HG03457 (cell line): ENCODE measurements around the gene NEURL1B.

Source experiments
- ATAC-seq: cut with Tn5 transposase; IDR thresholded peaks from one replicate; pipeline ENCODE4 v1.9.1; 2021; ENCODE audit warnings: moderate number of reproducible peaks; ENCODE audit not compliant: unreplicated experiment

The NEURL1B gene

DNA sequence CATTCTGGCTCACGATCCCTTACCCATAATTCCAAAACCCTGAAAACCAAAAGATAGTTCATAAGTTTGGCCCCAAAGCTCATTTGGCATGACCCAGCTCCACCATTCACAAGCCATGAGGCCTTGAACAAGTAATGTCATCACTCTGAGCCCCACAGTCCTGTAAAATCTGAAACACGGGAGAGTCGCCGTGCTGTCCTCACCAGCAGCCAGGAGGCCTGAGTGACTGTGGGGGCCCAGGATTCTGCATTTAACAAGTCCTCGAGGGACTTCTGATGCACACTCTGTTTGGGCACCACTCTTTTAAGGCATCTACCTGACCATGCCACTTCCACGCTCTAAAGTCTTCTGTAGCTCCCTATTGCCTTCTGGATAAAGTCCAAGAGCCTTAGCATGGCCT lies 89.2 kb downstream of the NEURL1B start:
- ATAC-seq = no peak

DNA sequence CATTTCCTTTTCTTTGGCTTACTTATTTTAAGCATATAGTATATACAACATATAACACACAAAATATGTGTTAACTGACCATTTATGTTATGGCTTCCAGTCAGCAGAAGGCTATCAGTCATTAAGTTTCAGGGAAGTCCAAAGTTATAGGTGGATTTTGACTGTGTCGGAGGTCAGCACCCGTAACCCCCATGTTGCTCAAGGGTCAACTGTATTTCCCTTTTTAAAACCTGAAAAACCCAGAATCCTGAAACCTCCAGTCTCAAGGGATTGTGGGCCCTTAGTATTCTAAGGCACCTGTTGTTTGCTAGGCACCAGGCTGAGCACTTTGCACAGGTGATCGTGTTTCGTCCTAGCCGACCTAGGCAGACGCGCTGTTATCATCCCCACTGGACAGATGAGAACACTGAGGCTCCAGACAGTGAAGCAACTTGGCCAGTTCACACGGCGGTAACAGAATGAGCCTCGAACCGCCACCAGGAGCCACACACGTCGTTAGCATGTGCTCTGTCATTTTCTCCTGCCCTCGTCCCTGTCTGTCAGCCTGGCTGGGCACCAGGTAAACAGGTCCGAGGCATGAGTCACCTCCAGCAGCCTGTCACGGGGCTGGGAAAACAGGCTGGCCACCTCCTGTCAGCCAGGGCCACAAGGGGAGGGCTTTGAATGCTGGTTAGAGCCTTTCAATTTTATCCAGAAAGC lies 90.1 kb downstream of the NEURL1B start:
- no peak for ATAC-seq

DNA sequence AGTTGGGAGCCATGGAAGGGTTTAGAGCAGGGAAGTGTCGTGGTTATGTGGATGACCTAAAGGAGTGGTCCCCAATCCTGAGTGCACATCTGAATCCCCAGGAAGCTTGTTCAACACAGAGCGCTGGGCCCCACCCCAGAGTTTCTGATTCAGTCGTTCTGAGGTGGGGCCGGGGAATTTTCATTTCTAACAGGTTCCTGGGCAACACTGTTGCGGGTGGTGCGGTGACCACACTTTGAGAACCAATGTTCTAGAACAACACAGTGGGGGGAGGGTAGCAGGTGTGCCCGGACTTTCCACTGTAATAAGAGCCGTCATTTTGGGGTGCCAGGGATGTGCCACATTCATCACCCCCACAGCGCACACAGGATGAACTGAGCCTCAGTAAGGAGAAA lies 90.6 kb downstream of the NEURL1B start:
- no peak for ATAC-seq

DNA sequence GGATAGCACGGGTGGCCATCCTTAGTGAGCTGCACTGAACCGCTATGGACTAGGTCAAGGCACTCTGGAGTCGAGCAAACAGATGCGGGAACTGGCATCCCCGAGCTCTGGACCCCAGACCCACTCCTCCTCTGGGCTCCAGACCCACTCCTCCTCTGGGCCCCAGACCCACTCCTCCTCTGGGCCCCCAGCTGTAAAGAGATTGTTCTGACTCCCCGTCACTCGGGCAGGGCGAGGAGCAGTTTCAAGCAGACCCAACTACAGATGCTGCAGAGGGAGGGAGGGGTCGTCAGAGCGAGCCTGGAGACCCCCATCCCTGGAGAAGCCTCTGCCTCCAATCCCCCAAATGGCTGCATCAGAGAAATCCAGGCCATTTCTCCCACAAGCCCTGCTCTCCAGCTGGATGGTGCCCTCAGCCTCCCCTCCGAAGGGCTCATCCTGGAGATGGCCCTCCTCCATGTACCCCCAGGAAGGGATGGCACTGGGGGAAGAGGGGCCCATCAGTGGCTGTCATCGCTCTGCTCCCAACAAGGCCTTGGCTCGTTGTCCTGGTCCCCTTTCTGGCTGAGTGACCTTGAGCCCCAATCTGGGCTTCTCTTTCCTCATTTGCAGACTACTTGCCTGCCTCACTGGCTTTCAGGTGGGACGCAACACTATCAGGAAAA lies 91.3 kb downstream of the NEURL1B start:
- no peak for ATAC-seq

DNA sequence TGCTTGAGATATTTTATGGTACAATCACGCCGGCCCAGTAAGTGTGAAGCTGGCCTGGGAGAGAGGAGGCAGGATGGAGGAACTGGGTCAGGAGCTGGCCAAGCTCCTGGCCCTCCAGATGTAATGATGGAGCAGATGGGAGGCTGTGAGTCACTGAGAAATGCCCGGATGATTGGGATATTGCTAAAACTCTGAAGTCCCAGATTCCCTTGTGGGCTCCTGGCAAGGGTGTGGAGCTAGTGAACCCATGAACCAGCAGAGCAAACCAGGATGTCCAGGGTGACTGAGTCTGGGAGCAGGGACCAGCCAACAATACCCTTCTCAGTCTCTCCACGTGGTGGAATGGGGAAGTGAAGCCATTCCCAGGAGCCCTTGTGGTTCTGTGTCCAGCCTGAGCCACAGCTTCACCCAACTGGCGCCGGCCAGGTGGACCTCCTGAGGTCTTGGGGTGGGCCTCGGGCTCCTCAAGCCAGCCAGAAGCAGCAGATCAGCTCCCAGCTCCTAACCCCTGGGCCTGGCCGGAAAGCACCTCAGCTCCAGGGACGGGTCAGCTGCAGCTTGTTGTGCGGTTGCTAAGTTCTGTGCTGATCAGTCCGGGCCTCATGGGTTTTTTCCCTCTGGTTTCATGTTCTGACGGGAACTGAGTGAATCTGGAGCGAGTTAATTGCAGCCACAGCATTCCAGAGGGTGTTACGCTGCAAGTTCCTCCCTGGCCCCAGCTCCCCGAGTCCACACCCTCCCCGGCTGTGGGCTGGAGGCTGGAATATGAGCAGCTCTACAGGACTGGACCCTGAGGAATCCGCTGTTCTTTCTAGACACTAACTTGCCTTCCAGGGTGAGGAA lies 92.3 kb downstream of the NEURL1B start:
- no peak for ATAC-seq

DNA sequence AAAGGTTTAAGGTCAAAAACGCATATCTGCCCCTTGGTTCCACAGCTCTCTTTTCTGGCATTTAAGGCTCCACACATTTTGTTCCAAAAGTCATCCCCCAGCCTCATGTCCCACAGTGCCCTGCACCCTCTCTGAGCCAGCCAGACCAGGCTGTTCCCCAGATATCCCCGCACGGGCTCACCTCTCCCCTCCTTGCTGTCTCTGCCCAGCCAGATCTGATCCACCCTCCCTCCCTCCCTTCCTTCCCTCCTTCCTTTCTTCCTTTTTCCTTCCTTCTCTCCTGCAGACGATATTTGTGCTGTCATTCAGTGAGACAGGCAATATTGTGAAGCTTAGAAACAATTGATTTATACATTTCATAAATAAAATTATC lies 92.9 kb downstream of the NEURL1B start:
- no peak for ATAC-seq

DNA sequence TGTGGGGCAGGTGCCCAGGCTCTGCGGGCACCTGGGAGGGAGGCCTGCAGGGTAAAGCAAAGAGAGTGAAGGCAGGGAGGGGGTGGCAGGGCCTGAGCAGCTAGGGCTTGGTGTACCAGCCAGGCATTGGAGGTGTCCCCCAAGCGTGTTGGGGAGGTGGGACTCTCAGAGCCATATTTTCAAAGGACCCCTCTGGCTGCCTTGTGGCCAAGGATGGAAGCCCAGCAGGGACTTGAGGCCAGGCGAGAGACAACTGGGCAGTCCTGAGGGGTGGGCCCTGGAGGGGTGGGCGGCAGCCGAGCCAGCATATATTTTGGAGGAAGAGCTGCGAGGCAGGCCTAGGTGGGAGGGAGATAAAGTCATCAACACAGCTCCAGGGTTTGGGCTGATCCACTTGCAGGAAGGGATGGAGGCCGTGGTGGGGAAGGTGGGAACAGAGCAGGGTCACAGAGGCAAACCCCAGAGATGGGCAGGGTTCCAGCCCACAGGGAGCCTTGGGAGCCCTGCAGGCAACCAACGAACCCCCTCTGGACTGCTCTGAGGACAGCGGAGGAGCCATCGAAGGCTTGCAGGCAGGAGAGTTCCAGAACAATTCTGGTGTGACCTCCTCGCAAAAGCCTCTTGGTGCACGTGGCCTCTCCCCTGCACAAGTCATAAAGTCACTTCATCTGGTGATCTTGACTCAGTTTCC lies 94.2 kb downstream of the NEURL1B start:
- ATAC-seq = no peak

DNA sequence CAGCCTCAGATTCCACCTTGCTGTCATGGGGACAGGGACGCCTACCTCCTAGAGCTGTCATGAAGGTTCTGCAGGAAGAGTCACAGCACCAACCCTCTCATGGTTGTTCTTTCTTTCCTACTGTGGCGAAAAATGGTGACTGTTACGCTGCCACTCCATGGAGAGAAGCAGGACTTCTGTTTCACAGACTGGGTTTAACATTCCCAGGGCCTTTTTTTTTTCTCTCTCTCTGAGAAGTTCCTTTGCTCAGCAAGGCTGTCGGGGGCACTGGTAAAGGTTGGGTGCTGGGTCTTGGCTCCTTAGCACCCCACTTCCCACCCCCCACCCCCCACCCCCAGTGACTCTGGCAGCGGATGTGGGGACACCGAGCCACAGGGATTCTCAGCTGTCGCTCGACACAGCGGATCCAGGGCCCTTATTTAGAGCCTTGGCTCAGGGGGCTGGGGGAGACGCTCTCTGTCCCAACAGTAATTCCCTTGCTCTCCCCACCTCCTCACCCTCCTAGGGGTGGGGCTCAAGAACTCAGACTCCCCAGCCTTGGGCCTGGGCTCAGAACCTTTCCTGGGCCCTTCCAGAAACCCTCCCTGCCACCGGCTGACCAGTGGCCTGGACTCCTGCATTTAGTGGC lies 95.6 kb downstream of the NEURL1B start:
- ATAC-seq = no peak

DNA sequence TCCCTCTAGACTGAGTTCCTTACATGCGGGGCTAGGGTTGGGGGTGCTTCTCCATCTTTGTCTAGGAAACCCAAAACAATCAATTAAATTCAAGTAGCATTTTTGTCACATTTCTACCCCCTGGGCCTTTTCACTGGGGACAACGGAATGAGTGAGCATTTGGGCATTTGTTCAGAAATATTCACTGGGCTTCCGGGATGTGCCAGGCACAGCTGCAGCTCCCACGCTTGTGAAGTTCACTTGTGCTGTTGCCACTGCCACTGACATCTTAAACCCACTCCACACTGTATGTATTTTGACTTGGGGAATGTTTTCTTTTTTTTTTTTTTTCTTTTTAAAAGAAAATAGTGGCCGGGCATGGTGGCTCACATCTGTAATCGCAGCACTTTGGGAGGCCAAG lies 98.3 kb downstream of the NEURL1B start:
- ATAC-seq = no peak

DNA sequence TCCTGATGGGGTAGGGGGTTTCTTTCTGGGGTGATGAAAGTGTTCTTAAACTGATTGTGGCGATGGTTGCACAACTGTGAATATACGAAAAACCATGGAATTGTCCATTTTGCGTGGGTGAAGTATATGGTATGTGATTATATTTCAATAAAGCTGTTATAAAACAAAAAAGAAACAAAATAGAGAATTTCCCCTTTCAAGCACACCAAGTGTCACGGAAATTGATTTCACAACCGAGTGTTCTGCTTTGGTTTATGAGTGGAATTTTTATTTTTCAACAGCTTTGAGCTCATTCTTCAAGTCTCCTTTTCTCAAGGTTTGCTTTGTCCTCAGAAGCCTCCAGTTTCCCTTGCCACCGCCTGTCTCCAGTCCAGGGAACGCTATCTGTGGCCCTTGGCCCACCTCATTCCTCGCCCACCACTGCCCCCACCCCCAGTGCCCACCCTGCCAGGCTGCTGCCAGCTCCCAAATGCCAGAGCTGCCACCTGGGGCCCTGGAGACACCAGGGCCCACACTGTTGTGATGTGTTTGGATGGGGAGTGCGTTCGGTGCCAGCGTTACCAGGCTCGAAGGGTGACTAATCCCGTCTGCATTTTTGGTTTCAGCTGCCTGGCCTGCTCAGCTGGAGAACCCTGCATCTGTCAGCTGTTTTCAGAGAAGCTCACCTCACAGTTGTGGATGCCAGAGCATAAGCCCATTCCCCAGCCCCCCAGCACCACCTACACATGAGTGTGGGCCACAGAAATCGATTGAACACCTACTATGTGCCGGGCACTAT lies 99.6 kb downstream of the NEURL1B start:
- no peak for ATAC-seq
